Skin of body (tissue), 2 donors: ENCODE results near the gene E4F1. TPM values are rescaled to one million over a fixed set of nuclear protein-coding genes. Genes with fewer than 3 reads are reported as not detected.
"Not testable (repeated sequence)": the region's sequence is repeated elsewhere in the genome, so short reads cannot be mapped to it uniquely, and the experiment has no call there.

ENCODE experiments used
- DNase-seq: peaks from one replicate; lab custom pipeline; 2025; lab: John Stamatoyannopoulos, UW
- total RNA-seq: library from RNA; depleted of rRNA; stranded (reverse); fragments of >200 nt; gene quantifications from one replicate; pipeline ENCODE4 v1.2.3, GENCODE V29; 2014

E4F1 gene
- total RNA-seq, 1 donor from 2014 or later = 23.2 TPM

DNA sequence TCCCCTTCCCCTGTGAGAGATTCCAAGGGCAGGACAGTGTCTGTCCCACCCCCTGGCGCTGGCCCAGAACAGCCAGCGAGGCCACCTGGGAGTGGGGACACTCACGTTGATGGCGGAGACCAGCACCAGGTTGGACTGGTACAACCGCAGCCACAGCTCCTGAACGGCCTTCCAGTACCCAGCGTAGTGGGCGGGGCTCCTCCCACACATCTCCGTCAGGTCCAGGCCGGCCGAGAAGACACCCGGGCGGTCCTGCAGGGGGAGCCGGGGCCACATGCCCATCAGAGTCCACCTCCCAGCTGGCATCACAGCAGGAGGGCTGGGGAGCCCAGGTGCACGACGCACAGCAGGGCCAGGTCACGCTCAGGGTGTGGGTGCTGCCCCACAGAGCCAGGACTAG is 20.9 kb downstream of the E4F1 start:
- no peak for DNase-seq

DNA sequence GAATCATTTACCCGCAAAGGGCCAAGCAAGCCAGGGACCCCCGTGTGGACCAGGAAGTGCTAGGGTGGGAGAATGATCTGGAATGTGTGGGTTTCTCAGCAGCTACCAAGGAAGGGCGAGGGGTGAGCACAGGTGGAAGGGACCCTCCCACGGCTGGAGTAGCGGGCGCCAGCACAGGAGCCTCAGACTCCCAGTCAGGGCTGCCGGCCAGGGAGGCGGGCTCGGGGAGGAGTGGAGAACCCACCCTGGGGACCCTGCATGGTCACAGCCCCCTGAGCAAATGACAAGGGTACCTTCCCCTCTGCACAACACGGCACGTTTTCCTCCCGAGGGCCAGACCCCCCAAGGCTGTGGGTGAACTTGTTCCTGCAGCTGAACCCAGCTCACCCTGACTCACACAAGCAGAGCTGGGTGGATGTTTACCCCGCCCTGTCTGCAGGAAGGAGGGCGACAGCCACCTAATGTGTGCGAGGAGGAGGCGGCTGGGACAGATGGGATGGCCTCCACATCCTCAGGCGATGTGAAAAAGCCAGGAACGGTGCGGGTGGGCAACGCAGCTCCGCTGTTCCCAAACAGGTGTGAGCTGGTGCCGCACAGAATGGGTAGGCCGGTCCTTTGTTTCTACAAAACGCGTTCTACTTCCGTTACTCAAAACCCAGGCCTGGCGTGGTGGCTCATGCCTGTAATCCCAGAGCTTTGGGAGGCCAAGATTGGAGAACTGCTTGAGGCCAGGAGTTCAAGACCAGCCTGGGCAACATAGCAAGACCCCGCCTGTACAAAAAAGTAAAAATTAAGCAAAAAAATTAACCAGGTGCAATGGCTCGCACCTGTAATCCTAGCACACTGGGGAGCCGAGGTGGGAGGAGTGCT is 21.8 kb downstream of the E4F1 start:
- no peak for DNase-seq

- no peak for DNase-seq
Observed at GRCh38 chr16:2246301-2246885, 23.0 kb downstream of the E4F1 start.

DNA sequence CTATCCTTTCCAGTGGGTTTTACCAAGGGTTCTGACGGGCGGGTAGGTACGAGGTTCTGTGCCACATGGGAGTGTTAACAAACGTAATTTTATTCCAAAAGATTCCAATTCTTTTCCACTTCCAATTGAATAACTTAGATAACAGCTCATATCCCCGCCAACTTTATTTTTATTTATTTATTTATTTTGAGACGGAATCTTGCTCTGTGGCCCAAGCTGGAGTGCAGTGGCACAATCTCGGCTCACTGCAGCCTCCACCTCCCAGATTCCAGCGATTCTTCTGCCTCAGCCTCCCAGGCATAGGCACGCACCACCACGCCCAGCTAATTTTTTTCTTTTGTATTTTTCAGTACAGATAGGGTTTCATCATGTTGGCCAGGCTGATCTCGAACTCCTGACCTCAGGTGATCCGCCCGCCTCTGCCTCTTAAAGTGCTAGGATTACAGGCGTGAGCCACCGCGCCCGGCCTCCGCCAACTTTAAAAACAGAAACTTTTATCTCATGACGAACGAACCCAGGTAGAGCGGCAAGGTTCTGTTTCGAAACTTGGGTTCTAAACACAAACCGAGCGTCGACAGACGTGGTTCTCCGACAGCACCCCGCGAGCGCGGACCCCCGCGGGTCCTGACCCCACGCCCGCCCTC is 27.4 kb downstream of the E4F1 start:
- DNase-seq = no peak

DNA sequence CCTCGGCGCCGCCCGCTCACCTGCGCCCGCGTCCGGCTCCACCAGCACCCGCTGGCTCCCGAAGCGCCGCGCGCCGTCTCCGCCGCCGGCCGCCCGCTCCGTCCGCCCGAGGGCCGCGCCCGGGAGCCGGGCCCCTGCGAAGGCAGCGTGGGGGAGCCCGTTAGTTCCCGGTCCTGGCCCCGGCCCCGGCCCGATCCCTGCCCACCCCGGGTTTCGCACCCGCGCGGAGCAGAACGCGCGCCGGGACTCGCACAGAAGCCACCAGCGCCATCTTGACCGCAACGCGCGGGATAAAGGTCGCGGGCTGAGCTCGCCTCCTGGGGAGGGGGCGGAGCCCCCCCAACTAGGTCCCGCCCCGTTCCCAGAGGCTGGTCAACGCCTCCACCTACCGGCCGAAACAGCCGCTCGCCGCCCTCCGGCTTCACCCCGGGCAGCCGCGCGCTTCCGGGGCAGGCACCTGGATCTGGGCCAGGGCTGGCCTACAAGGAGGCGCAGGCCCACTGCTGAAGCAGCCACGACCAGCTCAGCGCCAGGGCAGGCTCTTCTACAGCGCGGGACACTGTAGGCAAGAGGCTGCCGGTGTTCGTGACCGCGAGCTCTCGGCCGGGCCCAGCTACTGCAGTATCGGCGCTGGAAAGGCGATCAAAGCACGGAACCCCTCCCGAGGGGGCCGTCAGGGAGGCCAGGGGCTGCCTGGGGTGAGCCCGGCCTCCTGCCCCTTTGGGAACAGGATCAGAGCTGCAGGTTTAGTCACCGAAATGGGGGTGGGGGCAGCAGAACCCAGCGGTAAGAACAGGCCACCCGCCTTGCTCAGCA is 28.1 kb downstream of the E4F1 start, which contains the start of gene ECI1:
Gene ECI1, minus strand, starts transcription at position 292 of the 816 bp plus-strand sequence. Its CDS starts 21 bp downstream, at position 271.
- peak; percentile 77 for DNase-seq

DNA sequence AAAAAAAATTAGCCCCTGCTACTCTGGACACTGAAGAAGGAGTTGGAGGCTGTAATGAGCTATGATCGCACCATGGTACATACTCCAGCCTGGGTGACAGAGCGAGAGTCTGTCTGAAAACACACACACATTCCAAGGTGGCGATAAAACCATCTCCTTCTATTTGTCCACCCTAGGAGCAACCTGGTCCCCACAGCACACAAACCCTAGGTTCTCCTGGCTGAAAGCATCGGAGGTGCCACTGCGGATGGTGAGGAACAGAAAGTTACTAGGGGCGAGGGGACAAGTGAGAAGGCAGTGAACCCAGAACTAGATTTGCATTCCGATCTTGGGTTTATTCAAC is 29.4 kb downstream of the E4F1 start:
- DNase-seq = no peak

GRCh38 chr16:2253293-2253692 is 29.9 kb downstream of the E4F1 start:
- no peak for DNase-seq

GRCh38 chr16:2256531-2257140 is 33.2 kb downstream of the E4F1 start:
- no peak for DNase-seq

- DNase-seq = no peak
Observed at GRCh38 chr16:2257726-2258125, 34.3 kb downstream of the E4F1 start.

- DNase-seq = not testable (repeated sequence)
Observed at GRCh38 chr16:2258530-2258929, 35.1 kb downstream of the E4F1 start.

GRCh38 chr16:2260250-2260649 is 36.9 kb downstream of the E4F1 start:
- DNase-seq = no peak

- not testable (repeated sequence) for DNase-seq
Observed at GRCh38 chr16:2263026-2263425, 39.6 kb downstream of the E4F1 start.

- not testable (repeated sequence) for DNase-seq
Observed at GRCh38 chr16:2266887-2267286, 43.5 kb downstream of the E4F1 start.

GRCh38 chr16:2267505-2267912 is 44.1 kb downstream of the E4F1 start:
- not testable (repeated sequence) for DNase-seq

DNA sequence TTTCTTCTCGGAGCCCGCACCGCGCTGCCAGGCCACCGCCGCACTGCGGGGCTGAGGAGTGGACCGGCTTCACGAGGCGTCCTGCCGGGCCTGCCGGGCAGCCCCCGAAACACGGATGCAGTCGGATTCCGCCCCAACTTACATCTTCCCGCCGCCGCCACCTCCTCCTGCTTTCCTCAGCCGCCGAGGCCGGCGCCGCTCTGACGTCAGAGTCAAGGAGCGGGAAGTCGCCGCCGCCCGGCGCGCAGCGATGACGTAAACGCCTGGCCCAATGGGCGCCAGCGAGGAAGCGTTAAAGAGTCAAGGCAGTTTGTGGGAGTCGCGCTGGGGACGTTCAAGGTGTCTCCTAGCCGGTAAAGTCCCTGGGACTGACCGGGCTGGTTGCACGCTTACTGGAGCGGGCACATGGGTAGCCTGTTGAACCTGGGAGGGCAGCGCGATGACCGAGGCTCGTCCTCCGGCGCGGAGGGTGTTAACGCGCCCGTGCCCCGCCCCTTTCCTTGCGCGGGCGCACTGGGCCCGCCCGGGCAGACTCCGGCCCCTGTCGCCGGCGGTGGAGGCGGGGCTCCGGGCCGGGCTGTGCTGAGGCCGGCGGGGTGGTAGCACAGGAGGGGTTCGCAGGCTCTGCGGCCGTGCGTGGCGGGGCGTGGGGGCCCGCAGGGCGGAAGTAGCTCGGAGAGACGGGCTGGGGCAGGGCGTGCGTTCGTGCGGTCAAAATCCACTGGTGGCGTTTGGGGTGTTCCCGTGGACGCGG is 44.7 kb downstream of the E4F1 start, which contains the start of gene RNPS1:
Gene RNPS1, minus strand, starts transcription at position 214 of the 754 bp plus-strand sequence. CDS start 3,483 bp downstream, outside the sequence.
- DNase-seq = peak; percentile 91

- no peak for DNase-seq
Observed at GRCh38 chr16:2270070-2270462, 46.7 kb downstream of the E4F1 start.

GRCh38 chr16:2270588-2271470 is 47.4 kb downstream of the E4F1 start:
- no peak for DNase-seq

- no peak for DNase-seq
Observed at GRCh38 chr16:2271848-2272461, 48.6 kb downstream of the E4F1 start.

DNA sequence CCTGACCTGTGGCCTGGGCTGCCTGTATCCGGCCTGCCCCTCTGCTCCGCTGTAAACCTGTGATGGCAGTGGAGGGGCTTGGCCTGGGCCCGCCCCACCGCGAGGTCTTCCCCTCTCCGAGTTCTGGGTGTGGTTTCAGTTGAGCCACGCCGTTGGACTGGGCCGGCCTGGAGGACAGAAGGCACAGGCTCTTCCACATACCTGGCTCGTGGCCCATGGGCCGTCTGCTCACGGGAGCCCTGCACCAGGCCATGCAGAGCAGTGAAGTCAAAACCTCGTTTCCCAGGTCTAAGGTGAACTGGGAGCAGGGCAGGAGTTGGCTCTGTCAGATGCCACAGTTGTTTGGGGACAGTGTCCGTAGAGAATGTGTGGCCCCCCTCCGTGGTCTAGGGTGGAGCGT is 50.1 kb downstream of the E4F1 start:
- no peak for DNase-seq
